GM23248 (cell line): ENCODE results near the gene TLCD2. TPM values are rescaled to one million over a fixed set of nuclear protein-coding genes. Genes with fewer than 3 reads are reported as not detected.

Source experiments
- DNase-seq: peaks from one replicate; pipeline ENCODE4 v3.0.0-alpha.2; 2015
- H2AFZ ChIP-seq: fragments of 200-600 bp; sonication (generic); 2 replicates; pipeline ENCODE4 v1.6.1; 2016; ENCODE audit warnings: antibody characterized with exemption
- H3F3A ChIP-seq: fragments of 200-600 bp; sonication (generic); 2 replicates; pipeline ENCODE4 v1.6.1; 2016; ENCODE audit warnings: mild to moderate bottlenecking, antibody characterized with exemption, mixed run types; ENCODE audit not compliant: insufficient read depth
- H3K27ac ChIP-seq: fragments of 200-600 bp; sonication (generic); 2 replicates; pipeline ENCODE4 v1.5.1; 2016; ENCODE audit warnings: mild to moderate bottlenecking
- H3K27me3 ChIP-seq: fragments of 200-600 bp; sonication (generic); replicated peaks from 2 replicates; pipeline ENCODE4 v1.6.1; 2016; ENCODE audit warnings: mild to moderate bottlenecking; ENCODE audit not compliant: insufficient read depth
- H3K36me3 ChIP-seq: fragments of 200-600 bp; sonication (generic); 2 replicates; pipeline ENCODE4 v1.6.1; 2016; ENCODE audit warnings: low read depth, mild to moderate bottlenecking
- H3K4me1 ChIP-seq: fragments of 200-600 bp; sonication (generic); 2 replicates; pipeline ENCODE4 v1.6.1; 2016; ENCODE audit warnings: mild to moderate bottlenecking; ENCODE audit not compliant: insufficient read depth
- H3K4me2 ChIP-seq: fragments of 200-600 bp; sonication (generic); one replicate; pipeline ENCODE4 v1.6.1; 2016; ENCODE audit warnings: mild to moderate bottlenecking; ENCODE audit not compliant: unreplicated experiment
- H3K4me3 ChIP-seq: fragments of 200-600 bp; sonication (generic); 2 replicates; pipeline ENCODE4 v1.5.1; 2016; ENCODE audit warnings: mild to moderate bottlenecking
- H3K79me2 ChIP-seq: fragments of 200-600 bp; sonication (generic); 2 replicates; pipeline ENCODE4 v1.6.1; 2016; ENCODE audit warnings: mild to moderate bottlenecking; ENCODE audit not compliant: insufficient read depth
- H3K9ac ChIP-seq: fragments of 200-600 bp; sonication (generic); 2 replicates; pipeline ENCODE4 v1.6.1; 2016; ENCODE audit warnings: mild to moderate bottlenecking
- H3K9me2 ChIP-seq: fragments of 200-600 bp; sonication (generic); 2 replicates; pipeline ENCODE4 v1.6.1; 2016; ENCODE audit warnings: mixed run types, mild to moderate bottlenecking, moderate library complexity; ENCODE audit not compliant: insufficient read depth
- H3K9me3 ChIP-seq: fragments of 200-600 bp; sonication (generic); one replicate; pipeline ENCODE4 v1.6.1; 2017; ENCODE audit warnings: low read depth
- H4K20me1 ChIP-seq: fragments of 200-600 bp; sonication (generic); 2 replicates; pipeline ENCODE4 v1.6.0; 2016; ENCODE audit not compliant: insufficient read depth
- EZH2 ChIP-seq: fragments of 200-600 bp; sonication (generic); IDR thresholded peaks from 2 replicates; pipeline ENCODE4 v1.6.1; 2018; ENCODE audit warnings: antibody characterized with exemption, mild to moderate bottlenecking; ENCODE audit not compliant: insufficient read depth, poor library complexity, severe bottlenecking
- EZH2phosphoT487 ChIP-seq: fragments of 200-600 bp; sonication (generic); IDR thresholded peaks from 2 replicates; pipeline ENCODE4 v1.6.1; 2018; ENCODE audit warnings: antibody characterized with exemption, moderate library complexity, mild to moderate bottlenecking, low read depth; ENCODE audit not compliant: insufficient read depth
- WGBS, 2 experiments: methylation state at CpG; one replicate each; pipeline ENCODE4 v1.1.6; 2015 to 2017; ENCODE audit warnings: low lambda C conversion rate in 2 of 2, low coverage in 1 of 2; ENCODE audit errors: missing lambda C conversion rate in 2 of 2; 5-methylcytosine and 5-hydroxymethylcytosine counted together
- in situ Hi-C: fragments of 300-500 bp; cut with MboI; formaldehyde crosslinking; loops from 2 replicates; pipeline ENCODE4 v1.15.0; 2020
- polyA plus RNA-seq: library from polyadenylated mRNA; unstranded; fragments of >200 nt; fragmentation: Nextera tagmentation; extraction: Ambion mirVana; gene quantifications from 2 replicates; pipeline ENCODE4 v1.2.1, GENCODE V29; 2016
- total RNA-seq: library from RNA; depleted of rRNA; stranded (reverse); fragments of >200 nt; shearing (Covaris generic); gene quantifications from 2 replicates; pipeline ENCODE4 v1.2.3, GENCODE V29; 2014

The TLCD2 gene
- total and polyA plus RNA-seq, 2 experiments from 2014 or later: 2.2 to 2.4 TPM

GRCh38 chr17:1750628-1751027, 40.5 kb upstream of the TLCD2 start:
- DNase-seq: no peak
- H3K27me3 ChIP-seq: no peaks in the 10 kb centered on the region
- 60 to 66% methylated on average over 9 of the region's 9 CpGs for WGBS, 2 experiments

GRCh38 chr17:1746975-1747543, 36.9 kb upstream of the TLCD2 start:
- no peaks in the 10 kb centered on the region for H3K36me3 ChIP-seq
- no peaks in the 10 kb centered on the region for H4K20me1 ChIP-seq
- in situ Hi-C loops: no loop called here
- 0 out of 2 replicates have a peak, but pooled peaks cover 5% of the 10 kb centered on the region for H3F3A ChIP-seq
- H3K4me1 ChIP-seq: 0 out of 2 replicates have a peak, but pooled peaks cover 2% of the 10 kb centered on the region
- 64 to 66% methylated on average over 21 to 22 of the region's 22 CpGs for WGBS, 2 experiments
- no peak for DNase-seq
- H3K9me3 ChIP-seq: no peaks in the 10 kb centered on the region
- no peak overlapping the region for H3K4me3 ChIP-seq
- no peak for TF ChIP-seq EZH2phosphoT487
- TF ChIP-seq EZH2: no peak
- no peak overlapping the region for H2AFZ ChIP-seq
- H3K79me2 ChIP-seq: no peaks in the 10 kb centered on the region
- no peak overlapping the region for H3K9ac ChIP-seq
- no peak overlapping the region for H3K27ac ChIP-seq
- no peaks in the 10 kb centered on the region for H3K27me3 ChIP-seq
- H3K9me2 ChIP-seq: no peaks in the 10 kb centered on the region
- no peak overlapping the region for H3K4me2 ChIP-seq

More at GRCh38 chr17:1750628-1751027, 40.5 kb upstream of the TLCD2 start:
- Histone ChIP-seq H4K20me1 (no peaks in the 10 kb centered on the region), H3K4me3 (no peak overlapping the region), H3K9me3 (no peaks in the 10 kb centered on the region), H3K9me2 (no peaks in the 10 kb centered on the region), H3K79me2 (no peaks in the 10 kb centered on the region), H3K9ac (no peak overlapping the region), H3K27ac (no peak overlapping the region), H3F3A (no peaks in the 10 kb centered on the region), H3K36me3 (no peaks in the 10 kb centered on the region), H3K4me2 (no peak overlapping the region), H2AFZ (no peak overlapping the region), H3K4me1 (peaks cover 9% of the 10 kb centered on the region; the same call in 1 of the 2 replicates)
- no peak for TF ChIP-seq EZH2phosphoT487
- TF ChIP-seq EZH2: no peak
- in situ Hi-C loops: no loop called here

GRCh38 chr17:1745513-1746020, 35.4 kb upstream of the TLCD2 start:
- 93 to 94% methylated on average over 10 to 12 of the region's 12 CpGs for WGBS, 2 experiments

DNA sequence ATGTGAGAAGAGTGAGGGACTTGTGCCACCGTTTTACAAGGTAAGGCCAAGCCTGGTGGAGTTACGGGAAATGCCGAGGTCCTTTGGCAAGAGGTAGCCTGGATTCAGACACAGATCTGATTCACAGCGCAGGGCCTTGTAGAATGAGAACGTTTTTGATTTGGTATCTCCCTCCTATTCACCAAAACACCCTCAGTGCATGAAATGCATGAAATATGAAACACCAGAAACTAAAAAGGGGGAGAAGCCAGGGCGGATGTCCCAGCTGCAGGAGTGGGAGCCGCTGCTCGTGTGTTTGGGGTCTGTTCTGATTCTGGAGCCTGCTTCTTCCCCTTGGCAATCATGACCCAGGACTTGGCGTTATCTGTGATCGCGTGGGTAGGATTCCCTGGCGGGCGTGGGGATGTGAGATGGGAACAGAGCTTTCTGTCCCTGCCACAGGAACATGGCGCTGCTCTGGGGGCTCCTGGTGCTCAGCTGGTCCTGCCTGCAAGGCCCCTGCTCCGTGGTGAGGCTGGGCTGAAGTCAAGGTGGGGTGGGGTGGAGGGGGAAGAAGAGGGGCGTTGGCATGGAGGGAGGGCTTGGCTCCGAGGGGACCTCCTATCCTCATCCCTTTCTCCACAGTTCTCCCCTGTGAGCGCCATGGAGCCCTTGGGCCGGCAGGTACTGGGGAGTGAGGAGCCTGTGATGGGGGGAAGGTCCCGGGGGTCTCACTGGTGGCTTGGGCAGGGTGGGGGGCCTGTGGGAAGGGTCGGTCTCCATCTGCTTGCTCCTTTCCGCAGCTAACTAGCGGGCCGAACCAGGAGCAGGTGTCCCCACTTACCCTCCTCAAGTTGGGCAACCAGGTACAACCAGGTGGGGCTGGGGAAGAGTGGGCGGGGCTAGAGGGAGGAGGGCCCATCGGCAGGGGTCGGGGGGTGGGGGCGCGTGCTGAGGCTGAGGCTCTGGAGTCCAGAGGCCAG, 34.7 kb upstream of the TLCD2 start:
- Histone ChIP-seq H4K20me1 (no peaks in the 10 kb centered on the region), H3K27me3 (no peaks in the 10 kb centered on the region), H3K9me2 (no peaks in the 10 kb centered on the region), H3K4me3 (no peak overlapping the region), H3F3A (0 out of 2 replicates have a peak, but pooled peaks cover 5% of the 10 kb centered on the region), H2AFZ (0 out of 2 replicates have a peak overlapping the region, but pooled peaks have one; percentile 17), H3K9me3 (no peaks in the 10 kb centered on the region), H3K36me3 (no peaks in the 10 kb centered on the region), H3K27ac (no peak overlapping the region), H3K4me2 (no peak overlapping the region), H3K9ac (no peak overlapping the region), H3K79me2 (no peaks in the 10 kb centered on the region), H3K4me1 (0 out of 2 replicates have a peak, but pooled peaks cover 2% of the 10 kb centered on the region)
- in situ Hi-C loops: no loop called here
- no peak for TF ChIP-seq EZH2phosphoT487
- TF ChIP-seq EZH2: no peak
- 25 to 46% methylated on average over 17 to 29 of the region's 29 CpGs for WGBS, 2 experiments
- peak; percentile 33 for DNase-seq

More at GRCh38 chr17:1745513-1746020, 35.4 kb upstream of the TLCD2 start:
- Histone ChIP-seq H3K9me2 (no peaks in the 10 kb centered on the region), H3K9me3 (no peaks in the 10 kb centered on the region), H3K4me2 (no peak overlapping the region), H3F3A (0 out of 2 replicates have a peak, but pooled peaks cover 5% of the 10 kb centered on the region), H2AFZ (no peak overlapping the region), H4K20me1 (no peaks in the 10 kb centered on the region), H3K4me3 (no peak overlapping the region), H3K4me1 (0 out of 2 replicates have a peak, but pooled peaks cover 2% of the 10 kb centered on the region), H3K27ac (no peak overlapping the region), H3K9ac (no peak overlapping the region), H3K27me3 (no peaks in the 10 kb centered on the region), H3K79me2 (no peaks in the 10 kb centered on the region), H3K36me3 (no peaks in the 10 kb centered on the region)
- TF ChIP-seq EZH2 (no peak), EZH2phosphoT487 (no peak)
- no peak for DNase-seq
- in situ Hi-C loops: no loop called here
